ENCODE data around the gene PIGT. TPM values are rescaled to one million over a fixed set of nuclear protein-coding genes. Genes with fewer than 3 reads are reported as not detected.

PIGT gene
- total RNA-seq, 4 donors from 2014 or later: 54.6 to 82.8 (median 69.7) TPM

DNA sequence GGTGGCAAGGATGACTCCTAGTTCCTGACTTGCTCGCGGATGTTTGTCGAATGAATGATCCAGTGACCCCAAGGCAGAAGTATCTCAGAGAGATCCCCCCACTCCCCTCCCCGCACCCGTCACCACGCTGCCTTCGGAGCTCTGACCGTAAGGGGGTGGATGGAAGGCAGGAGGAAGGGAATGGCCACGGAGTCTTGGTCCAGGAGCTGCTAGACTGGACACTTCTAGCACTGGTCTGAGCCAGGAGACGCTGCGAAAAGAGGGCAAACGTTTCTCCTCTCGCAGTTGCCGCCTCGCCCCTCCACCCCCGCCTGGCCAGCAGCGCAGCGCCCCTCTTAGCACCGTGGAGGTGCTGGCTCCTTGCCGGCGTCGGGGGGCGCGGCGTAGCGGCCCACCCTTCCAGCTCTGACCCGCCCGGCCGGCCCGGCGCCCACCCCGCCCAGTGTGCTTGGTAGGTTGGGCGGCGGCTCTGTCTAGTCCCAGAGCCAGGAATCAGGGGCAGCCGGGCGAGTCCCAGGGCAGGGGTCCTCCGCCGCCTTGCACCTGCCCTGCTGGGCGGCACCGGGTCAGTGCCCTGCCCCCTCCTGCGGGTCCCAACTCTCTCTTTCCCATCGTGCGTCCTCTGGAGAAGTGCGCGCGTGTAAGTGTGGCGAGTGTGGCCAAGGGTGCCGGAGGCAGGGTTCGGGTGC lies 10.2 kb upstream of the PIGT start:
- DNase-seq (ENCODE audit: low spot score in 2 of 2): no peak
- H3K4me3 ChIP-seq: peak overlapping the region; percentile 77 to 98 (median 94)
- 2% methylated on average over 10 to 29 of the region's 49 CpGs for WGBS, 2 donors
- no peaks in the 10 kb centered on the region for H3K27me3 ChIP-seq
- H3K36me3 ChIP-seq: peaks cover 0 to 21% (median 0%) of the 10 kb centered on the region in 3 donors
- no peak for TF ChIP-seq EP300 (IDR thresholded peaks at IDR 0.05)
- TF ChIP-seq POLR2A (IDR thresholded peaks at IDR 0.05): no peak
- TF ChIP-seq, protein P1, sequence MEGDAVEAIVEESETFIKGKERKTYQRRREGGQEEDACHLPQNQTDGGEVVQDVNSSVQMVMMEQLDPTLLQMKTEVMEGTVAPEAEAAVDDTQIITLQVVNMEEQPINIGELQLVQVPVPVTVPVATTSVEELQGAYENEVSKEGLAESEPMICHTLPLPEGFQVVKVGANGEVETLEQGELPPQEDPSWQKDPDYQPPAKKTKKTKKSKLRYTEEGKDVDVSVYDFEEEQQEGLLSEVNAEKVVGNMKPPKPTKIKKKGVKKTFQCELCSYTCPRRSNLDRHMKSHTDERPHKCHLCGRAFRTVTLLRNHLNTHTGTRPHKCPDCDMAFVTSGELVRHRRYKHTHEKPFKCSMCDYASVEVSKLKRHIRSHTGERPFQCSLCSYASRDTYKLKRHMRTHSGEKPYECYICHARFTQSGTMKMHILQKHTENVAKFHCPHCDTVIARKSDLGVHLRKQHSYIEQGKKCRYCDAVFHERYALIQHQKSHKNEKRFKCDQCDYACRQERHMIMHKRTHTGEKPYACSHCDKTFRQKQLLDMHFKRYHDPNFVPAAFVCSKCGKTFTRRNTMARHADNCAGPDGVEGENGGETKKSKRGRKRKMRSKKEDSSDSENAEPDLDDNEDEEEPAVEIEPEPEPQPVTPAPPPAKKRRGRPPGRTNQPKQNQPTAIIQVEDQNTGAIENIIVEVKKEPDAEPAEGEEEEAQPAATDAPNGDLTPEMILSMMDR (IDR thresholded peaks at IDR 0.05): no peak
- peak overlapping the region; percentile 91 to 97 (median 94) for H3K27ac ChIP-seq
- peaks cover 0 to 32% (median 12%) of the 10 kb centered on the region in 4 donors for H3K4me1 ChIP-seq
- peaks cover 0 to 3% (median 0%) of the 10 kb centered on the region in 4 donors for H3K9me3 ChIP-seq

DNA sequence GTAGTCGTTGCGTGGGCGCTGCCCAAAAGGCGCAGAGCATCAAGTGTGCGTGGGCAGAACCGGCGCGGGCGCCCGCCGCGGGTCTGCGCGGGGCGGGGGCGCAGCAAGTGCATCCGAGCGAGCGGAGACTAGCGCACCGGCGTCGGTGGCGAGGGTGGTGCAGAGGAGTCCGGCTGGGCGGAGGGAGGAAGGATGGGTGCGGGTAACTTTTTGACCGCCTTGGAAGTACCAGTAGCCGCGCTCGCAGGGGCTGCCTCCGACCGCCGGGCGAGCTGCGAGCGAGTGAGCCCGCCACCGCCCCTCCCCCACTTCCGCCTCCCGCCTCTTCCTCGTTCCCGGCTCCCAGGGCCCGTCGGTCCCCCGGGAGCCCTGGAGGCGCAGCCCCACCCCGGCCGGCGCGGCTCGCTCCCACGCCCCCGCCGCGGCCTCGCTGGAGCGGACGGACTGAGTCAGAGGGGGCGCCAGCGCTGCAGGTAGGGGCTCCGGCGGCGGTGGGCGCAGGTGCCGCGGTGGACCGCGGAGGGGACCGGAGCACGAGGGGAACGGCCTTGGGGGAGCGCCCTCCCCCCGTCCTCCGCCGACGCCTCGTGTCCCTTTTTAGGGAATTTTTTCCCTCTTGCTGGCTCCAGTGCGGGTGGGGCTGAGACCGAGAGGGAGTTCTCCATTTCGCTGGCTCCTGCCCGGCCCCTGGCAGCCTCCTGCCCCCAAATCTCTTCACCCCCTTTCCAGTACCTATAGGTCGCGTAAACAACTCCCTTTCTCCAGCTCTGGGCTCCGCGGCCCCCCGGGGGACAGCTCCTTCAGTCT lies 9.5 kb upstream of the PIGT start:
- DNase-seq (ENCODE audit: low spot score in 2 of 2): peak; percentile 41 to 54
- H3K27ac ChIP-seq: peak overlapping the region; percentile 91 to 97 (median 94)
- no peaks in the 10 kb centered on the region for H3K9me3 ChIP-seq
- H3K4me3 ChIP-seq: peak overlapping the region; percentile 77 to 98 (median 94)
- 0% methylated on average over 38 to 73 of the region's 87 CpGs for WGBS, 2 donors
- peaks cover 0 to 32% (median 12%) of the 10 kb centered on the region in 4 donors for H3K4me1 ChIP-seq
- peaks cover 0 to 29% (median 0%) of the 10 kb centered on the region in 3 donors for H3K36me3 ChIP-seq
- TF ChIP-seq, protein P1 (IDR thresholded peaks at IDR 0.05): peak in 1 of 5 experiments; percentile 28
- TF ChIP-seq POLR2A (IDR thresholded peaks at IDR 0.05) (peak in 1 of 2 donors; percentile 36), EP300 (IDR thresholded peaks at IDR 0.05) (peak in 1 of 2 donors; percentile 21)
- H3K27me3 ChIP-seq: no peaks in the 10 kb centered on the region

DNA sequence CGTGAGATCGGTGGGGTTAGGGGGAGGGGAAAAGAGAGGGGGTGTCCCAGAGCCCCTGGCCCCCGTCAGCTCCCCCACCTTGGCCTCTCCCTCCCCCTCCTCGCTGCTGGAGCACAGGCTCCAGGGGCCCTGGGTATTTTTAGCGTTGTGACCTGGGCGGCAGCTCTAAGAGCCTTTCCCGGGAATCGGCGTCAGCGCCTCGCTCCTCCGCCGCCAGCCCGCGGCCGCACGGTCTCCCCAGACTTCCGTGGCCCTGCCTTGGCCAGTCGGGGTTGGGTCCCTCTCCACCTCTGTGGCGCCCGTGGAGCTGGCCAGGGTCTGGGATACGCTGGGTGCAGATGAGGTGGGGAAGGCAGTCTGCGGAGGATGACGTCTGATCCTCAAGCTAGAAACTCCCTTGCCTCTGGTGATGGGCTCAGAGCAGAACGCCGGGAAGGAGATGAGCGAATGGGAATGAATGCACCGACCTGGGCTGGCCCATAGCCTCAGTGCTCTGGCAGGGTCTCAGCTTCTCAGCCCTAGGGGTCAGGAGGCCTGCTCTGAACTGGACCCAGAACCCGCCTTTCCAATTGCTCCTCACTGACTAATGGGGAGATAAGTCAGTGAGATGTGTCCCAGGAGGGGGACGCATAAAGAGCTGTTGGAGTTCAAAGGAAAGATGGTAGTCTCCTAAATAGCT lies 8.7 kb upstream of the PIGT start:
- peak in 1 of 2 donors; percentile 45 for TF ChIP-seq POLR2A (IDR thresholded peaks at IDR 0.05)
- TF ChIP-seq, protein P1 (IDR thresholded peaks at IDR 0.05): no peak
- no peak for TF ChIP-seq EP300 (IDR thresholded peaks at IDR 0.05)
- Histone ChIP-seq H3K27me3 (no peaks in the 10 kb centered on the region), H3K9me3 (no peaks in the 10 kb centered on the region), H3K4me3 (peak overlapping the region; percentile 77 to 98 (median 94)), H3K4me1 (peaks cover 0 to 32% (median 12%) of the 10 kb centered on the region in 4 donors), H3K36me3 (peaks cover 0 to 35% (median 0%) of the 10 kb centered on the region in 3 donors), H3K27ac (peak overlapping the region; percentile 91 to 97 (median 94))
- DNase-seq (ENCODE audit: low spot score in 2 of 2): peak in 1 of 2 donors; percentile 26
- 12 to 18% methylated on average over 15 to 20 of the region's 30 CpGs for WGBS, 2 donors

DNA sequence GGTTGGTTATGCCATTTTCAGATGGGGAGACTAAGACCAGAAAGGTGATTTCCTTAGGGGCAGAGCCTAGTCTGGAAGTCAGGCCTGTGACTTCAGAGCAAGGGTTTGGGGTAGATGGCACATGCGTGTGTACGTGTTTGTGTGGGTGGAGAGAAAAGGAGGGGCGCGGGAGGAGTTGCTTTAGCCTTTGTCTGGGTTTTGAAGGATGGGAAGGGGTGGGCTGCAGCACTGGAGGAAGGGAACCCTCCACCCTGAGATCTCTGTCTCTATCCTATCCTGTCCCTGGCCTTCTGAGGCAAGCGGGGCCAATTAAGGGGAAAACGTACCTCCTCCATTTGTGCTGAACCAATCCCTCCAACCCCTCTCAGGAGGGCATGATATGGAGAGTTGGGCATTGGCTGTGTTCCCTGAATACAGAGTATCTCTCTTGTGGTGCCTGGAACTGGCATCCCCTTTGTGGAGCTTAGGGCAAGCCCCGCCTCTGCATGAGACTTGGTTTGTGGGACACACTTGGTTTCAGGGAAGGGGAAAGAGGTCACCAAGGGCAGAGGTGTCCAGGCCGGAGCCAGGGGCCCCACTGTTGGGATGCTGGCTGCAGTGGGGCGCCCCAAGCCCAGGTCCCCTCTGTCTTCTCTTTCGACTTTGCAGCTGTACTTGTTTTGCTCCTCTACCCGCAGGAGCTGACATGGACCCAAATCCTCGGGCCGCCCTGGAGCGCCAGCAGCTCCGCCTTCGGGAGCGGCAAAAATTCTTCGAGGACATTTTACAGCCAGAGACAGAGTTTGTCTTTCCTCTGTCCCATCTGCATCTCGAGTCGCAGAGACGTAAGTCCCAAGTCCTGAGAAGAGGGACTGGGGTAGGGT lies 7.9 kb upstream of the PIGT start, which contains the start of gene DBNDD2:
Gene DBNDD2, plus strand, starts transcription at position 507 of the 863 bp plus-strand sequence. Its CDS starts 179 bp downstream, at position 686.
- peak within 1 kb of the TSS; percentile 91 to 97 (median 94) for H3K27ac ChIP-seq
- peaks cover 0 to 37% (median 0%) of the 10 kb centered on the region in 3 donors for H3K36me3 ChIP-seq
- WGBS, 2 donors: 81% methylated on average over 21 of the region's 21 CpGs
- peak within 1 kb of the TSS; percentile 77 to 98 (median 94) for H3K4me3 ChIP-seq
- H3K9me3 ChIP-seq: no peaks in the 10 kb centered on the region
- TF ChIP-seq, protein P1 (IDR thresholded peaks at IDR 0.05): no peak
- TF ChIP-seq POLR2A (IDR thresholded peaks at IDR 0.05) (no peak), EP300 (IDR thresholded peaks at IDR 0.05) (no peak)
- peaks cover 0 to 32% (median 12%) of the 10 kb centered on the region in 4 donors for H3K4me1 ChIP-seq
- no peaks in the 10 kb centered on the region for H3K27me3 ChIP-seq
- DNase-seq (ENCODE audit: low spot score in 2 of 2): no peak
